NK-92 (cell line): ENCODE results near the gene CMTM7.
"Not testable (repeated sequence)": the region's sequence is repeated elsewhere in the genome, so short reads cannot be mapped to it uniquely, and the experiment has no call there.

ENCODE experiments used
- DNase-seq: peaks from one replicate; lab custom pipeline; 2025; ENCODE audit not compliant: unreplicated experiment; lab: John Stamatoyannopoulos, UW

CMTM7 gene

GRCh38 chr3:32435911-32436815 lies 44.5 kb downstream of the CMTM7 start:
- no peak for DNase-seq

GRCh38 chr3:32436816-32437189 lies 45.1 kb downstream of the CMTM7 start:
- DNase-seq, result no peak

- no peak for DNase-seq
Observed at GRCh38 chr3:32437896-32438295, 46.2 kb downstream of the CMTM7 start.

GRCh38 chr3:32438596-32439344 lies 47.1 kb downstream of the CMTM7 start:
- no peak for DNase-seq

- not testable (repeated sequence) for DNase-seq
Observed at GRCh38 chr3:32439421-32439820, 47.8 kb downstream of the CMTM7 start.

GRCh38 chr3:32440611-32441350 lies 49.1 kb downstream of the CMTM7 start:
- no peak for DNase-seq

- DNase-seq, result no peak
Observed at GRCh38 chr3:32442766-32443165, 51.1 kb downstream of the CMTM7 start.

- DNase-seq, result no peak
Observed at GRCh38 chr3:32443478-32443877, 51.8 kb downstream of the CMTM7 start.

- DNase-seq, result no peak
Observed at GRCh38 chr3:32447865-32448400, 56.3 kb downstream of the CMTM7 start.

GRCh38 chr3:32448686-32449474 lies 57.2 kb downstream of the CMTM7 start:
- DNase-seq, result no peak

- no peak for DNase-seq
Observed at GRCh38 chr3:32449691-32450090, 58.0 kb downstream of the CMTM7 start.

GRCh38 chr3:32450426-32450825 lies 58.8 kb downstream of the CMTM7 start:
- DNase-seq, result no peak

- DNase-seq, result no peak
Observed at GRCh38 chr3:32450992-32451659, 59.5 kb downstream of the CMTM7 start.

- no peak for DNase-seq
Observed at GRCh38 chr3:32452009-32452408, 60.4 kb downstream of the CMTM7 start.

- DNase-seq, result no peak
Observed at GRCh38 chr3:32453346-32453745, 61.7 kb downstream of the CMTM7 start.

- DNase-seq, result no peak
Observed at GRCh38 chr3:32454111-32454510, 62.5 kb downstream of the CMTM7 start.

- no peak for DNase-seq
Observed at GRCh38 chr3:32454731-32455608, 63.3 kb downstream of the CMTM7 start.

GRCh38 chr3:32455609-32456428 lies 64.2 kb downstream of the CMTM7 start:
- no peak for DNase-seq
